ENCODE data around the gene PGAP2. TPM values are rescaled to one million over a fixed set of nuclear protein-coding genes. Genes with fewer than 3 reads are reported as not detected.

Gene PGAP2
- total RNA-seq, 1 experiment from 2014 or later, result 37.4 TPM

DNA sequence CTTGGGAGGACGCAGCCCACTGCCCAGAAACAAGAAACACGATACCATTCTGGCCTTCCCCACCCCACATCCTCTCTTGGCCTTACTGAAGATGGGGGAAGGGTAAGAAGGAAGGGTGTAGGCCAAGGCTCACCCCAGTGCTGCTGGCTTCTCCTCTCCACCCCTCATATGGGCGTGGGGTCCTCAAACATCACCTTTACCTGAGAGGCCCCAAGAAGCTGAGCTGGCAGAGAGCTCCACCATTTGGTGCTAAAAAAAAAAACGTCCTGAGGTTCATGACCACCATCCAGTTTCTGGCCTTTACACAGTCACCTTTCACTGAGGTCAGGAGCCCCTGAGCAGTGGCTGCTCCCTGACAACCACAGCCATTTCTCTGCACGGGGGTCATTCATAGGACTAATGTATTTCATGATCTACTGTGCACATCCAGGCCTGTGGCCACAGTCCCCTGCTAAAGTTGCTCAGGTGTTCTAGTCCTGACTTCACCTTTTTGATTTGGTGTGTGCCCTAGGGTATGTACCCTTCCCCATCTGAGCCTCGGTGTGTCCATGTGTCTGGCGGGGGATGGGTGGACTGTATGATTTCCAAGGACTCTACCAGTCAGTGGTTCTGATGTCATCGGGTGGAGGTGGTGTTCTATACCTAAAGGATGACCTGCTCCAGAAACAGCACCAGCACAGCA, 17.3 kb downstream of the PGAP2 start:
- peak overlapping the region in 1 of 2 experiments; percentile 20; a peak in 1 of 5 replicates for H3K4me3 Mint-ChIP-seq
- no peak overlapping the region for H3K4me2 ChIP-seq (ENCODE audit: insufficient read depth, insufficient read length, low read length)
- H3K9ac ChIP-seq (ENCODE audit: extremely low read depth, insufficient read length, low read length), result no peak overlapping the region
- no peak overlapping the region for H4K91ac ChIP-seq (ENCODE audit: insufficient read length, low read depth, low read length)
- no peak overlapping the region for H2AFZ ChIP-seq (ENCODE audit: low read length)
- no peak overlapping the region for H2BK15ac ChIP-seq (ENCODE audit: low read depth, low read length)
- H4K20me1 ChIP-seq (ENCODE audit: control insufficient read depth, insufficient read depth, insufficient read length), result peaks cover 3% of the 10 kb centered on the region
- no peak overlapping the region for H3K18ac ChIP-seq (ENCODE audit: insufficient read length, low read depth, low read length)
- no peak overlapping the region for H2BK20ac ChIP-seq (ENCODE audit: low read depth, low read length, poor library complexity, severe bottlenecking)
- no peak for DNase-seq
- no CpG with 5 or more reads among the region's 8 CpGs for WGBS (ENCODE audit: extremely low coverage, insufficient read length, low lambda C conversion rate)
- TF ChIP-seq, protein P1, sequence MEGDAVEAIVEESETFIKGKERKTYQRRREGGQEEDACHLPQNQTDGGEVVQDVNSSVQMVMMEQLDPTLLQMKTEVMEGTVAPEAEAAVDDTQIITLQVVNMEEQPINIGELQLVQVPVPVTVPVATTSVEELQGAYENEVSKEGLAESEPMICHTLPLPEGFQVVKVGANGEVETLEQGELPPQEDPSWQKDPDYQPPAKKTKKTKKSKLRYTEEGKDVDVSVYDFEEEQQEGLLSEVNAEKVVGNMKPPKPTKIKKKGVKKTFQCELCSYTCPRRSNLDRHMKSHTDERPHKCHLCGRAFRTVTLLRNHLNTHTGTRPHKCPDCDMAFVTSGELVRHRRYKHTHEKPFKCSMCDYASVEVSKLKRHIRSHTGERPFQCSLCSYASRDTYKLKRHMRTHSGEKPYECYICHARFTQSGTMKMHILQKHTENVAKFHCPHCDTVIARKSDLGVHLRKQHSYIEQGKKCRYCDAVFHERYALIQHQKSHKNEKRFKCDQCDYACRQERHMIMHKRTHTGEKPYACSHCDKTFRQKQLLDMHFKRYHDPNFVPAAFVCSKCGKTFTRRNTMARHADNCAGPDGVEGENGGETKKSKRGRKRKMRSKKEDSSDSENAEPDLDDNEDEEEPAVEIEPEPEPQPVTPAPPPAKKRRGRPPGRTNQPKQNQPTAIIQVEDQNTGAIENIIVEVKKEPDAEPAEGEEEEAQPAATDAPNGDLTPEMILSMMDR (conservative IDR thresholded peaks at IDR 0.05), result no peak
- H3K27ac ChIP-seq (ENCODE audit: insufficient read length, low read depth, low read length), result no peak overlapping the region
- no peak overlapping the region for H3K14ac ChIP-seq (ENCODE audit: insufficient read depth, low read length)
- peaks cover 42% of the 10 kb centered on the region in 2 experiments for H3K4me1 Mint-ChIP-seq
- no peaks in the 10 kb centered on the region for H3K27me3 ChIP-seq (ENCODE audit: insufficient read depth, low read length)
- no peak overlapping the region for H3T11ph ChIP-seq (ENCODE audit: low read length)
- no peaks in the 10 kb centered on the region for H3K79me2 ChIP-seq (ENCODE audit: insufficient read depth, low read length)
- H3K23ac ChIP-seq (ENCODE audit: insufficient read length, low read depth, low read length), result no peak overlapping the region
- no peaks in the 10 kb centered on the region for H3K27me3 Mint-ChIP-seq (ENCODE audit: low read depth)
- H3K56ac ChIP-seq (ENCODE audit: insufficient read length, low read depth, low read length), result no peak overlapping the region
- no peak overlapping the region for H2BK12ac ChIP-seq (ENCODE audit: insufficient read length, low read depth, low read length)
- no peaks in the 10 kb centered on the region for H3K23me2 ChIP-seq (ENCODE audit: insufficient read length, low read depth, low read length, poor library complexity, severe bottlenecking)
- H2BK120ac ChIP-seq (ENCODE audit: low read depth, low read length, poor library complexity, severe bottlenecking), result no peak overlapping the region
- H3K79me1 ChIP-seq (ENCODE audit: insufficient read depth, low read depth, low read length, poor library complexity, severe bottlenecking), result no peaks in the 10 kb centered on the region
- no peaks in the 10 kb centered on the region for H3K9me3 ChIP-seq (ENCODE audit: control insufficient read depth, low read depth, low read length)
- H3K9me3 Mint-ChIP-seq, result no peaks in the 10 kb centered on the region
- H3K27ac Mint-ChIP-seq, result peak overlapping the region; percentile 83 to 99 (median 94); a peak in 5 of 7 replicates
- no peak overlapping the region for H3K4ac ChIP-seq (ENCODE audit: low read depth, low read length)
- H3K4me1 ChIP-seq (ENCODE audit: insufficient read depth, low read length), result peaks cover 13% of the 10 kb centered on the region; the same call in 1 of the 2 replicates
- no peak overlapping the region for H4K8ac ChIP-seq (replicated peaks; ENCODE audit: insufficient read length, low read depth, low read length)
- no peak overlapping the region for H2BK5ac ChIP-seq (ENCODE audit: insufficient read length, low read length)
- H2AK5ac ChIP-seq (ENCODE audit: insufficient read length, low read length), result no peak overlapping the region
- no peak overlapping the region for H4K5ac ChIP-seq (ENCODE audit: insufficient read length, low read depth, low read length)
- H3K36me3 Mint-ChIP-seq (ENCODE audit: insufficient read depth in 1 of 3, low read depth in 3 of 3), result peaks cover 31 to 57% (median 50%) of the 10 kb centered on the region in 3 experiments
